COR-L47 (cell line): Measurements from ENCODE around the gene APOBEC3F.
"Not testable (repeated sequence)": the region's sequence is repeated elsewhere in the genome, so short reads cannot be mapped to it uniquely, and the experiment has no call there.

Source experiments
- DNase-seq: peaks from one replicate; lab custom pipeline; 2025; lab: John Stamatoyannopoulos, UW

APOBEC3F gene

DNA sequence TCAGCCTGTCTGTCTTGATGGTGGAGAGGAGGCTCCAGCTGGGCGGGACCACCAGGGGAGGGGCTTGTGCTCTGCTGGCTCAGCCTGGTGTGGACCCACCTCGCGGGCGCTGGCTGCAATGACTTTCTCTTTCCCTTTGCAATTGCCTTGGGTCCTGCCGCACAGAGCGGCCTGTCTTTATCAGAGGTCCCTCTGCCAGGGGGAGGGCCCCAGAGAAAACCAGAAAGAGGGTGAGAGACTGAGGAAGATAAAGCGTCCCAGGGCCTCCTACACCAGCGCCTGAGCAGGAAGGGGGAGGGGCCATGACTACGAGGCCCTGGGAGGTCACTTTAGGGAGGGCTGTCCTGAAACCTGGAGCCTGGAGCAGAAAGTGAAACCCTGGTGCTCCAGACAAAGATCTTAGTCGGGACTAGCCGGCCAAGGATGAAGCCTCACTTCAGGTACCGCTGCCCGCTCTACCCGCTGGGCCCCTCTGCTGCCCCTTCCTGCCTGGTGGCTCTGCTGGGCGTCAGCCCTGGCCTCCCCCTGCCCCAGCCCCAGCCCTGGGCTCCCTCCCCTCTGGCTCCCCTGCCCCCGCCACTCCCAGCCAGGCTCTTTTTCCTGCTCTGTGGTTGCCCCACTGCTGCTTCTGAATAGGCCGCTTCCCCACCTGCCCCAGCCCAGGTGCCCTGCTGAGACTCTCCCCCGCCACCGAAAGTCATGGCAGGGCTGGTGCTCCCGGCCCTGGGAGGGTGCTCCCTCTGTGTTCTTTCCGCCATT, at the start of gene APOBEC3F:
Gene APOBEC3F, plus strand, starts transcription at position 327 of the 759 bp plus-strand sequence. Its CDS starts 97 bp downstream, at position 424.
- not testable (repeated sequence) for DNase-seq

DNA sequence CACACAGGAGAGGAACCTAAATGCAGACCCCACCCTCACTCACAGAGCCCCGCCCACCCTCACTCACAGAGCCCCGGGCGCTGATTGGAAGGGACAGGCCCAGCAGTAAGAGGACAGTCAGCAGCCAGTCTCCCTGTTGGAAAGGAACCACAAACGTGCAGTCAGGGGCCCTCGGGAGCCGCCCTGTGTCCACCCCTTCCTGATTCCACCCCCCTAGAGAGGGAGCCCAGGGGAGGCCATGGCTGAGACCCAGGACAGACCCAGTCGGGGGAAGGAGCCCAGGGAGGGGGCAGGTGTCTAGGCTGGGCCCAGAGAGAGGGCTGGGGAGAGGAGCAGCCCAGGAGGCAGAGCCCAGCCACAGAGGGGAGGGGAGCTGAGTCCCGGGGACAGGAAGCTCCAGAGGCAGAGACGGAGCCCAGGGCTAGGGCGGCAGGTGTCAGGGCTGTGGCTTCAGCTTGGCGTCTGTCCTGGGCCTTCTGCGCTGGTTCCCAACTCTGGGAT, 47.7 kb upstream of the APOBEC3F start:
- not testable (repeated sequence) for DNase-seq

DNA sequence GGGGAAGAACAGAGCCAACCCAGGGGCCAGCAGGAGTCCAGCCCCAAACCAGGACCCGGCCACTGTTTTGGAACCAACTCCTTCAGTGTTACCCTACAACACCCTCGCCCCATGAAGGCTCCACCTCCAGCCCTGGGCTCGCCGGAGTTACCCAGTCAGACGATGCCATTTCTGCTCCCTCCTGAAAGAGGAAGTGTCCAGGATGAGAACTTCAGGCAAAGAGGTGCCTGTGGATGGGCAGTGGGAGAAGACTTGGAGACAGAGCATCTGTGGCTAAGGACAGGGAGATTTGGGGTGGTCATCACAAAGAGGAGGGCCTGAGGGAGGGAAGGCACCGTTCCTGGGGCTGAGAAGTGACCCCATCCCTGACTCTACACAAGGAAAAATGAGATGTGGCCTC, 44.6 kb upstream of the APOBEC3F start:
- DNase-seq: no peak

DNA sequence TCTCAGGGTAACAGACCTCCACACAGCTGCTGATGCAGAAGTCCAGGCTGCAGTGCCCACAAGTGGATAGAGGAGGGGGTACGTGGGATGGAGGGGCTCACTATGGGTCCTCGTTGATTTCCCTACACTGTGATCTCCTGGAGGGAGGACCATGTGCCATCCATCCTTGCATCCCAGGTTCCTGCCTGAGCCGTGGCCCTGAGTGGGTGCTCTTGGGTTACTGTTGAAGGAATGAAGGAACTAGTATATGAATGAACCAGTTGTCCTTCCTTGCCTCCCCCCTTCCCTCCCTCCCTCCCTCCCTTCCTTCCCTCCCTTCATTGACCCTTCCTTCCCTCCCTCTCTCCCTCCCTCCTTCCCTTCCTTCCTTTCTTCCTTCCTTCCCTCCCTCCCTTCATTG, 43.1 kb upstream of the APOBEC3F start:
- DNase-seq: no peak

DNA sequence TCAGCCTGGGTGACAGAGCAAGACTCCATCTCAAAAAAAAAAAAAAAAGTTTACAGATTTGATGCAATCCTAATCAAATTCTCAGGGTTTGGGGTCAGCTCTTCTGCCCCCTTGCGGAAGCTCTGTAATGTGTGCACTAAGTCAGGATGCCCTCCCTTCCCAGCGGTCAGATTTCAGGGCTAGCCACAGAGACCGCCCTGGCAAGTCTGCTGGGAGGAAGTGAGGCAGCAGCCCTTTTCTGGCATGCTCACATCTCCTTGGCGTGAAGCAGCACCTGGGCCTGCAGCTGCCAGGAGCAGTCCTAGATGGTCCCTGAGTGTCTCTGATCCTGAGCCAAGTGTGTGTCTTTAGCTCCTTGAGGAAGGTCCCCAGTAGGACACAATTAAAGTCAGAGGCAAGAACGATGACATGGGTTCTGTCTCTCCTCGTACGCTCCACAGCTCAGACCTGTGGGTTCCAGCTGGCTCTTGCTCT, 37.5 kb upstream of the APOBEC3F start:
- DNase-seq: peak; percentile 50

DNA sequence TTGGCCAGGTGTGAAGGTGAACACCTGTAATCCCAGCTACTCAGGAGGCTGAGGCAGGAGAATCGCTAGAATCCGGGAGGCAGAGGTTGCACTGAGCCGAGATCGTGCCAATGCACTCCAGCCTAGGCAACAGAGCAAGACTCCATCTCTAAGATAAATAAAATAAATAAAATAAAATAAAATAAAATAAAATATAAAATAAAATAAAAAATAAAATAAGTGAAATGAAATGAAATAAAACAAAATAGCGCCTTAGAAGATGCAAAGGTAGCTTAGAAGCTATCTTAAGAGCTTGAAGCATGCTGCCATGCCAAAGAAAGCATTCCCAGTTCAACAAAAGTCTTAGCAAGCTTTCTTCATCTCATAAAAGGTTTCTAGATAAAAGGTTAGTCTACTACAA, 33.5 kb upstream of the APOBEC3F start:
- DNase-seq: no peak

DNA sequence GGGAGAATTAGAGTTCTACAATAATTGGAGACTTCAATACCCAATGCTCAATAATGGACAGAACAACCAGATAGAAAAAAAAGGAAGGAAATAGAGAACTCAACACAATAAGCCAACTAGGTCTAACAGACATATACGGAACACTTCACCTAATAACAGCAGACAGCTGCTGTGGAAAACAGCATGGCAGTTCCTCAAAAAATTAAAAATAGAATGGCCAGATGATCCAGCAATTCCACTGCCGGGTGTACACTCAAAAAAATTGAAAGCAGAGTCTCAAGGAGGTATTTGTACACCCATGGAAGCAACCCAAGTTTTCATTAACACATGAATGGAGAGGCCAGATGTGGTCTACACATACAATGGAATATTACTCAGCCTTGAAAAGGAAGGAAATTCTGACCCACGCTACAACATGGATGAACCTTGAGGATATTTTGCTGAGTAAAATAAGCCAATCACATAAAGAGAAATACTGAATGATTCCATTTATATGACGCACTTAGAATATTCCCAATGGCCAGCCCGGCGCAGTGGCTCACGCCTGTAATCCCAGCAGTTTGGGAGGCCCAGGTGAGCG, 32.3 kb upstream of the APOBEC3F start:
- not testable (repeated sequence) for DNase-seq

DNA sequence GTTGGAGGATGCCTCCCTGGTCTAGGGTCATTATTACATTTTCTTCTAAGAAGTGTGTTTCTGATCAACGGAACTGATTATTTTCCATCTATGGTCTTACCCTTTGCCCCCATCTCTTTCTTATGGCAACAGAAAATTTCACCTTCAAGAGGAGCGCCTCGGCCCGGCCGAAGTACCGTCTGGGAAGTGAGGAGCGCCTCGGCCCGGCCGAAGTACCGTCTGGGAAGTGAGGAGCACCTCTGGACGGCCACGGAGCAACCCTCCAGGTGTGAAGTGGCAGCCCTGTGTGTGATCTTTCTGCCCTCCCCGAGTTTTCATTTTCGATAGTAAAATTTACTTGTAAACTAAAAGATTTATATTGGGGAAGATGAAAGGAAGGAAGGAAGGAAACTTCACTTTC, 29.7 kb upstream of the APOBEC3F start:
- no peak for DNase-seq

DNA sequence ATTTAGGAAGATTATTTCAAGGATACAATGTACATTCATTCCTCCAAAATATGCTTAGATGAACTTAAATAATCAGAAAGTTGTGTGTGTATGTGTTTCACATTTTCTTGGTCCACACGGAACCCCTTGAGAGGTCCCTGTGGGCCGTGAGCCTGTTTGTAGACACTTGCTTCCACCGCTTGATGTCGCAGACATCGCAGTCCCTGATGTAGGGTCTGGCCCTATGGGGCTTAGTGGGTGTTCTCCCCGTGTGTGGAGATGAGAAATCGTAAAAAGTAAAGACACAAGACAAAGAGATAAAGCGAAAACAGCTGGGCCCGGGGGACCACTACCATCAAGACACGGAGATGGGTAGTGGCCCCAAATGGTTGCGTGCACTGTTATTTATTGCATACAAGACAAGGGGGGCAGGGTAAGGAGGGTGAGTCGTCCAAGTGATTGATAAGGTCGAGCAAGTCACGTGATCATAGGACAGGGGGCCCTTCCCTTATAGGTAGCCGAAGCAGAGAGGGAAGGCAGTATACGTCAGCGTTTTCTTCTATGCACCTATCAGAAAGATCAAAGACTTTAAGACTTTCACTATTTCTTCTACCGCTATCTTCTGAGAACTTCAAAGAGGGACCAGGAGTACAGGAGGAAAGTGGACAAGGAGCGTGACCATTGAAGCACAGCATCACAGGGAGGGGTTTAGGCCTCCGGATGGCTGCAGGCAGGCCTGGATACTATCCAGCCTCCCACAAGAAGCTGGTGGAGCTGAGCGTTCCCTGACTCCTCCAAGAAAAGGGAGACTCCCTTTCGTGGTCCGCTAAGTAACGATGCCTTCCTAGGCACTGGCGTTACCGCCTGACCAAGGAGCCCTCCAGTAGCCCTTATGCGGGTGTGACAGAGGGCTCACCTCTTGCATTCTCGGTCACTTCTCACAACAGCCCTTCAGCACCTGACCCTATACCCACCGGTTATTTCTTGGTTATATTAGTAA, 27.8 kb upstream of the APOBEC3F start:
- no peak for DNase-seq

DNA sequence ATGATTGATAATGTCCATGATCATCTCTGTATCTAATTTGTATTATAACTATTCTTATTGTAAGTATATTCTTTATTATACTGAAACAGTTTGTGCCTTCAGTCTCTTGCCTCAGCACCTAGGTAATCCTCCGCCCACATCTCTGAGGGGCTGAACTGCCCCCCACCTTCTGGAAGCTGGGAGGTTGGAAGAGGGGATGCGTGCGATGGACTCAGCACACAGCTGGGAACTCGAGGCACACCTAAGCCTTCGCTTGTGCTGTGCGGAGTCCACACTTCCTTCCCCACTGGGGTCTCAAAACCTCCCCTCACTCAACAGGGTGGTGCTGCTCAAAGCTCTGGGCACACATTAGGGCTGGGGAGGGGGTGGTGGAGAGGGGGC, 27.1 kb upstream of the APOBEC3F start:
- DNase-seq: not testable (repeated sequence)

DNA sequence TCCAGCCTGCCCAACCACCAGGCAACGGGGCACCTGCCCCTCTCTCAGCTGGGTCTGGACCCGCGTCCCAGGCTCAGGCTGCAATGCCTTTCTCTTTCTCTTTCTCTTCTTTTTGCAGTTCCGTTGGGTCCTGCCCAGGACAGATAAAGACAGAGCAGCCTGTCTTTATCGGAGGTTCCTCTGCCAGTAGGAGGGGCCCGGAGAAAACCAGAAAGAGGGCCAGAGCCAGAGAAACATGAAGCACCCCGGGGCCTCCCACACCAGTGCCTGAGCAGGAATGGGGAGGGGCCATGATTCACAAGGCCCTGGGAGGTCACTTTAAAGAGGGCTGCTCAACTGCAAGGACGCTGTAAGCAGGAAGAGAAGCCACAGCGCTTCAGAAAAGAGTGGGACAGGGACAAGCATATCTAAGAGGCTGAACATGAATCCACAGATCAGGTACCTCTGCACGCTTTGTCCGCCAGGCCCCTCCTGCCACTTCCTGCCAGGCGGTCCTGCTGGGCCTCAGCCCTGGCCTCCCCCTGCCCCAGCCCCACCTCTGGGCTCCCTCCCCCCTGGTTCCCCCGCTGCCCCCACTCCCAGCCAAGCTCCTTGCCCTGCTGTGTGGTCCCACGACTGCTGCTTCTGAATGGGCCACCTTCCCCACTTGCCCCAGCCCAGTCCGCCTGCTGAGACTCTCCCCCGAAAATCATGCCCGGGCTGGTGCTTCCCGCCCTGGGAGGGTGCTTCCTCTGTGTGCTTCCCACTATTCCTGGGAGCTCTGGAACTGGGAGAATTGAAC, 26.5 kb upstream of the APOBEC3F start, which contains the start of gene APOBEC3C:
Gene APOBEC3C, plus strand, starts transcription at position 316 of the 781 bp plus-strand sequence. Its CDS starts 106 bp downstream, at position 422.
- no peak for DNase-seq

DNA sequence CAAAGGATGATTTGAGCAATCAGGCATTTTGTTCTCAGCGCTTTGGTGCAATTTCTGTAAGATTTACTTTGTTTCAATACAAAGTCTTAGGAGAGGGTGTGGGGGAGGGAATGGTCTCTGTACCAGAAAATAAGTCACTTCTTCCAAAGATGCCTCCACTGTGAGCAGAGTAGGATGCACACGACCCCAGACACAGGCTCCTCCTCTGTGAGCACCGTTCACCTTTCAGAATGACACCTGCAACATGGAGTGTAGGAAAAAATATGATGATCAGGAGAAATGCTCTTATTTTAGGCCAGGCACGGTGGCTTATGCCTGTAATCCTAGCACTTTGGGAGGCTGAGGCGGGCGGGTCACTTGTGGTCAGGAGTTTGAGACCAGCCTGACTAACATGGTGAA, 25.9 kb upstream of the APOBEC3F start:
- not testable (repeated sequence) for DNase-seq

DNA sequence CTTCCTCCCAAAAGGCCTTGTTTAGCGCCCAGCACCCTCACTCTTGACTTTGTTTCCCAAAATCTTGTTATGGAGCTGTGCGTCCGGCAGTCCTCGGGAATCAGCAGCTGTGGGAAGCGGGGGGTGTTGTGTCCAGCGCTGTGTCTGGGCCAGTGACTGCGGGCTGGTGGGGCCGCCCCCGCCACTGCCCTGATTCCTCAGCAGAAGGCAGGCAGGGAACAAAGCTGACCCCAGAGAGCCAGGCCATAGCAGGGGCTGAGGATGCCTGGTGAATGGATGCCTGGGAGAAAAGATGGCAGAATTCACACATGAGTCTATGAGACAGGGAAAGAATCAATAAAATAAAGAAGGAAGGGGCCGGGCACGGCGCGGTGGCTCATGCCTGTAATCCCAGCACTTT, 24.1 kb upstream of the APOBEC3F start:
- no peak for DNase-seq

DNA sequence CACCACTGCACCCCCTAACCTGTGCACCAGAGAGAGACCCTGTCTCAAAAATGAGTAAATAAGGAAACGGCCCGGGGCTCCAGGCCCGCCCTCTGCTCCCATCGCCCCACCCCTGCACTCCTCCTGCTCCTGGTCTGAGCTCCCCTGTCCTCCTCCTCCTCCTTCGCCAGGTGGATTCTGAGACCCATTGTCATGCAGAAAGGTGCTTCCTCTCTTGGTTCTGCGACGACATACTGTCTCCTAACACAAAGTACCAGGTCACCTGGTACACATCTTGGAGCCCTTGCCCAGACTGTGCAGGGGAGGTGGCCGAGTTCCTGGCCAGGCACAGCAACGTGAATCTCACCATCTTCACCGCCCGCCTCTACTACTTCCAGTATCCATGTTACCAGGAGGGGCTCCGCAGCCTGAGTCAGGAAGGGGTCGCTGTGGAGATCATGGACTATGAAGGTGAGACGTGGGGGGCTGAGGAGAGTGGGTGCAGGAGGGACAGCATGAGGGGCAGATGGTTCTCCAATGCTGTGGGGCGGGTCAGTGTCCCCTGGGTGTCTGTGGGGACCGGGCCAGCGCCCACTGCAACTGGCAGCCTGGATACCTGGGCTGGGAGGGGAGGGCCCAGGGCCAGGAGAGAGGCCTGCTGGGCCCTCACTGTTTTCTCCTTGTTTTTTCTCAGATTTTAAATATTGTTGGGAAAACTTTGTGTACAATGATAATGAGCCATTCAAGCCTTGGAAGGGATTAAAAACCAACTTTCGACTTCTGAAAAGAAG, 22.9 kb upstream of the APOBEC3F start:
- no peak for DNase-seq

DNA sequence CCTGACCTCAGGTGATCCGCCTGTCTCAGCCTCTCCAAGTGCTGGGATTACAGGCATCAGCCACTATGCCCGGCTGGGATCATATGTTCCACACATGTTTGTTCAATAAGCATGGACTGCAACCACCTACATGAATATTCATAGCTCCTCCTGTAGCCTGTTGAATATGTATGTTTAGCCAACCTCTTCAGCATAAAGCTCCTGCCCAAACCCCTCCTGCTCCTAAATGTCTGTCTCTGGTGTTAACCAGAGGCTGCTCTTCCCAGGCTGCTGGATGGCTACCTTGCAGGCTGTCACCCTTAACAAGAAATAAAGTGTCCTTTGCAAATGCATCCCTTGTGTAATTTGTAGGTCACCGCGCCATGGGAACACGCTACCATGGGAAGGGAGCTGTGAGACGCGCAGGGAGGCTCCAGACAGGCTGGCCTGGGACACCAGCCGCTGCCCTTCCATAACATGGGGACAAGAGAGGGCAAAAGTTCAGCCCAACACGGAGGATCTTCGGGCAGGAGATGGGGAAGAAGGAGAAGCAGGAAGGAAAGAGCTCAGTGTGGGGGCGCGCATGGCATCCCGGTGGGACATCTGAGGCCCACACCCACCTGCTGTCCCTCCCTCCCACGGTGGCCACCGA, 20.5 kb upstream of the APOBEC3F start:
- not testable (repeated sequence) for DNase-seq

DNA sequence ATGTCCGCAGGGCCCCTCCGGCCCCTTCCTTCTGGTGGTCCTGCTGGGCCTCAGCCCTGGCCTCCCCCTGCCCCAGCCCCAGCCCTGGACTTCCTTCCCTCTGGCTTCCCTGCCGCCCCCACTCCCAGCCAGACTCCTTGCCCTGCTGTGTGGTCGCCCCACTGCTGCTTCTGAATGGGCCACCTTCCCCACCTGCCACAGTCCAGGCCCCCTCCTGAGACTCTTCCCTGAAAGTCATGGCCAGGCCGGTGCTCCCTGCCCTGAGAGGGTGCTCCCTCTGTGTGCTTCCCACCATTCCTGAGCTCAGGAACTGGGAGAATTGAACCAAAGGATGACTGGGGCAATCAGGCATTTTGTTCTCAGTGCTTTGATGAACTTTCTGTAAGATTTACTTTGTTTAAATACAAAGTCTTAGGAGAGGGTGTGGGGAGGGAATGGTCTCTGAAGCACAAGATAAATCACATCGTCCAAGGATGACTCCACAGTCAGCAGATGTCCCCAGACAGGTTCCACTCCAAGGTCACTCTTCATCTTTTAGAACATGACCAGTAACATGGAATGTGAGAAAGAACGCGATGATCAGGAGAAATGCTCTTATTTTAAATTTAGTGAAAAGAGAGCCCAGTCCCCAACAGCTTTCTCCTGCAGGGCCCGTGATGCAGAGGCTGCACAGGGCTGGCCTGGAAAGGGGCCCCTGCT, 19.0 kb upstream of the APOBEC3F start:
- no peak for DNase-seq

DNA sequence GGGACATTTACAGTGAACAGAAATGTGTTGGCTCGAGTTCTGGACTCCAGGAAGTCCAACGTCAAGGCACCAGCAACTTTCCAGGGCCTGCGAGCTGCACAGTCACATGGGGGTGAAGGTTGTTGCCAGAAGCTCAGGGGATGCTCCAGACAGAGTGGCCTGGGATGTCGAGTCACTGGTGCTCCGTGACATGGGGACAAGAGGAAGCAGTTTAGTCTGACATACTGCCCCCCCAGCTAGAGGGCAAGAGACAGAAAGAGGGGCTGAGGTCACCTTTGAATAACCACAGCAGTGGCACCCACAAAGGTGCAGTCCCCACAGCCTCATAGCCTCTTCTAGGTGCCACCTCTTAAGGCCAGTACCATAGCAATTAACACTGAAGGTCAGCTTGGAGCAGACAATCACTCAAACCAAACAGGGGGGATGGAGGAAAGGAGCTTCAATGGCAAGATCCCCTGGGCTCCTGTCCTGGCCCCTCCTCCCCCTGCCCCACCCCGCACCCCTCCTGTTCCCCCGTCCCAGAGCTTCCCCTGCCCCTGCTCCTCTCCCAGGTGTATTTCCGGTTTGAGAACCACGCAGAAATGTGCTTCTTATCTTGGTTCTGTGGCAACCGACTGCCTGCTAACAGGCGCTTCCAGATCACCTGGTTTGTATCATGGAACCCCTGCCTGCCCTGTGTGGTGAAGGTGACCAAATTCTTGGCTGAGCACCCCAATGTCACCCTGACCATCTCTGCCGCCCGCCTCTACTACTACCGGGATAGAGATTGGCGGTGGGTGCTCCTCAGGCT, 15.9 kb upstream of the APOBEC3F start:
- no peak for DNase-seq

DNA sequence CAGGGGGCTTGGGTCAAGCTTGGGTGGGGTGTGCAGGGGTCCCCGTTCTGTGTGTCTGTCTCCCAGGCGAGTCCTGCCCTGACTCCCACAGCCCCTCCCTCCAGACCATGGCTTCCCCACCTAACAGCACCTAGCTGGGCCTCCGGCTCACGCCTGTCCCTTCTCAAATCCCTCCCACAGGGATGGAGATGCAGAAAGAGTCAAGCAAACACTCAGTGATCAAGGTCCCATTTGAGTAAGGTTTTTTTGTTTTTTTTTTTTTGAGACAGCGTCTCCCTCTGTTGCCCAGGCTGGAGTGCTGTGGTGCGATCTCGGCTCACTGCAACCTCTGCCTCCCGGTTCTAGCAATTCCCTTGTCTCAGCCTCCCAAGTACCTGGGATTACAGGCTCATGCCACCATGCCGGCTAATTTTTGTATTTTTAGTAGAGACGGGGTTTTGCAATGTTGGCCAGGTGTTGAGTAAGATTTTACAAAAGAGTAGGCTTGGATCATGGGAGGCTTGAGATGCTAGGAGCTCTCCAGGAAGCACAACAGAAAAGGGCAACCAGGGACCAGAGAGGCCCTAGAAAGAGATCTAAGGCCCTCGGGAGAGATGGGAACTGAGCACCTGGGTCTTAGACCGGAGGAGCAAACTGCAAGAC, 14.0 kb upstream of the APOBEC3F start:
- no peak for DNase-seq
